ENCODE data around the gene CNPPD1. TPM values are rescaled to one million over a fixed set of nuclear protein-coding genes. Genes with fewer than 3 reads are reported as not detected.

The CNPPD1 gene
- total and polyA plus RNA-seq, 8 donors = 20.1 to 32.9 (median 26.1) TPM

GRCh38 chr2:219207884-219208740 is 31.4 kb upstream of the CNPPD1 start:
- Histone ChIP-seq H3K27me3 (no peaks in the 10 kb centered on the region), H3K4me3 (no peak overlapping the region), H3K9me3 (no peaks in the 10 kb centered on the region), H3K27ac (peak overlapping the region in 1 of 4 donors; percentile 12), H3K36me3 (peaks cover 0 to 3% (median 0%) of the 10 kb centered on the region in 3 donors), H3K4me1 (peaks cover 0 to 11% (median 5%) of the 10 kb centered on the region in 3 donors)
- peak in 2 of 6 donors; percentile 24 to 41 for DNase-seq
- ATAC-seq = no peak
- WGBS, 2 donors = 75 to 77% methylated on average over 17 of the region's 17 CpGs
- no peak for FAIRE-seq
- intact Hi-C loops (cut with DNase I) = no loop called here
- no peak for TF ChIP-seq CTCF (IDR thresholded peaks at IDR 0.05)

- FAIRE-seq (no peak), DNase-seq (peak in 2 of 6 donors; percentile 21 to 44), ATAC-seq (no peak)
- H3K27ac ChIP-seq = peak overlapping the region; percentile 86 to 95 (median 90)
- H3K4me3 ChIP-seq = peak overlapping the region; percentile 42 to 73 (median 70)
- TF ChIP-seq CTCF (IDR thresholded peaks at IDR 0.05) = no peak
- peaks cover 0 to 11% (median 5%) of the 10 kb centered on the region in 3 donors for H3K4me1 ChIP-seq
- H3K27me3 ChIP-seq = no peaks in the 10 kb centered on the region
- H3K9me3 ChIP-seq = no peaks in the 10 kb centered on the region
- intact Hi-C loops (cut with DNase I) = no loop called here
- no peaks in the 10 kb centered on the region for H3K36me3 ChIP-seq
- WGBS, 2 donors = 15 to 19% methylated on average over 22 of the region's 22 CpGs
Measured at GRCh38 chr2:219207134-219207883, 30.6 kb upstream of the CNPPD1 start.

- H3K27me3 ChIP-seq = no peaks in the 10 kb centered on the region
- peak; percentile 94 to 98 (median 97) for ATAC-seq
- H3K27ac ChIP-seq = peak within 1 kb of the TSS; percentile 86 to 95 (median 90)
- peak; percentile 93 to 99 (median 96) for DNase-seq
- FAIRE-seq = no peak
- H3K4me3 ChIP-seq = peak within 1 kb of the TSS; percentile 42 to 73 (median 70)
- no peaks in the 10 kb centered on the region for H3K36me3 ChIP-seq
- peaks cover 0 to 11% (median 5%) of the 10 kb centered on the region in 3 donors for H3K4me1 ChIP-seq
- no peaks in the 10 kb centered on the region for H3K9me3 ChIP-seq
- 1% methylated on average over 64 to 76 of the region's 76 CpGs for WGBS, 2 donors
- intact Hi-C loops (cut with DNase I) = no loop called here
- no peak for TF ChIP-seq CTCF (IDR thresholded peaks at IDR 0.05)
Measured at GRCh38 chr2:219206328-219207133, 29.8 kb upstream of the CNPPD1 start, which contains the start of gene ZFAND2B. Gene ZFAND2B, plus strand, starts transcription at chr2:219206782. Its CDS starts 206 bp downstream, at chr2:219206988.

- H3K9me3 ChIP-seq = no peaks in the 10 kb centered on the region
- WGBS, 2 donors = 6 to 7% methylated on average over 7 of the region's 7 CpGs
- intact Hi-C loops (cut with DNase I) = no loop called here
- TF ChIP-seq CTCF (IDR thresholded peaks at IDR 0.05) = no peak
- DNase-seq = peak in 1 of 6 donors; percentile 13
- no peaks in the 10 kb centered on the region for H3K36me3 ChIP-seq
- H3K27ac ChIP-seq = peak overlapping the region; percentile 86 to 95 (median 90)
- H3K4me1 ChIP-seq = peaks cover 0 to 11% (median 5%) of the 10 kb centered on the region in 3 donors
- H3K27me3 ChIP-seq = no peaks in the 10 kb centered on the region
- no peak for ATAC-seq
- peak overlapping the region; percentile 42 to 73 (median 70) for H3K4me3 ChIP-seq
- no peak for FAIRE-seq
Measured at GRCh38 chr2:219205981-219206327, 29.2 kb upstream of the CNPPD1 start.
